HG02610 (cell line): ENCODE results near the gene KCTD8.
"Not testable (repeated sequence)": the region's sequence is repeated elsewhere in the genome, so short reads cannot be mapped to it uniquely, and the experiment has no call there.

Experiments used
- ATAC-seq: cut with Tn5 transposase; IDR thresholded peaks from one replicate; pipeline ENCODE4 v1.9.1; 2021; ENCODE audit warnings: mild to moderate bottlenecking, moderate library complexity; ENCODE audit not compliant: unreplicated experiment

KCTD8 gene

GRCh38 chr4:44342800-44343199 is 105.8 kb downstream of the KCTD8 start:
- no peak for ATAC-seq

- no peak for ATAC-seq
Observed at GRCh38 chr4:44326741-44327140, 121.9 kb downstream of the KCTD8 start.

GRCh38 chr4:44320833-44321232 is 127.8 kb downstream of the KCTD8 start:
- ATAC-seq, result no peak

GRCh38 chr4:44319129-44319528 is 129.5 kb downstream of the KCTD8 start:
- no peak for ATAC-seq

GRCh38 chr4:44313702-44314101 is 134.9 kb downstream of the KCTD8 start:
- ATAC-seq, result no peak

GRCh38 chr4:44287505-44287904 is 161.1 kb downstream of the KCTD8 start:
- no peak for ATAC-seq

- ATAC-seq, result no peak
Observed at GRCh38 chr4:44279469-44279868, 169.1 kb downstream of the KCTD8 start.

- no peak for ATAC-seq
Observed at GRCh38 chr4:44279066-44279465, 169.5 kb downstream of the KCTD8 start.

- no peak for ATAC-seq
Observed at GRCh38 chr4:44257461-44257860, 191.1 kb downstream of the KCTD8 start.

- ATAC-seq, result no peak
Observed at GRCh38 chr4:44256414-44256813, 192.2 kb downstream of the KCTD8 start.

GRCh38 chr4:44237643-44238042 is 211.0 kb downstream of the KCTD8 start:
- ATAC-seq, result no peak

GRCh38 chr4:44235897-44236296 is 212.7 kb downstream of the KCTD8 start:
- no peak for ATAC-seq

- ATAC-seq, result no peak
Observed at GRCh38 chr4:44232262-44232661, 216.3 kb downstream of the KCTD8 start.

GRCh38 chr4:44231006-44231405 is 217.6 kb downstream of the KCTD8 start:
- ATAC-seq, result no peak

- no peak for ATAC-seq
Observed at GRCh38 chr4:44228326-44228725, 220.3 kb downstream of the KCTD8 start.

GRCh38 chr4:44221407-44221806 is 227.2 kb downstream of the KCTD8 start:
- no peak for ATAC-seq

- no peak for ATAC-seq
Observed at GRCh38 chr4:44210750-44211149, 237.9 kb downstream of the KCTD8 start.

- ATAC-seq, result no peak
Observed at GRCh38 chr4:44196796-44197195, 251.8 kb downstream of the KCTD8 start.

GRCh38 chr4:44194365-44194764 is 254.2 kb downstream of the KCTD8 start:
- no peak for ATAC-seq

GRCh38 chr4:44186850-44187246 is 261.8 kb downstream of the KCTD8 start:
- no peak for ATAC-seq

GRCh38 chr4:44186096-44186849 is 262.3 kb downstream of the KCTD8 start:
- no peak for ATAC-seq

GRCh38 chr4:44181491-44182349 is 266.9 kb downstream of the KCTD8 start:
- ATAC-seq, result not testable (repeated sequence)
